Activated naive CD4-positive, alpha-beta T cell treated with anti-CD3 and anti-CD28 coated beads, Interleukin-2, amount 50 U/mL, for 24 hours (primary cell): ENCODE data around the gene HIKESHI.

Experiments used
- H3K27ac Mint-ChIP-seq: one replicate; pipeline ENCODE4 v1.8.0; 2021; ENCODE audit warnings: mild to moderate bottlenecking, mixed read lengths
- H3K27me3 Mint-ChIP-seq: one replicate; pipeline ENCODE4 v1.8.0; 2021; ENCODE audit warnings: mixed read lengths
- H3K36me3 Mint-ChIP-seq: one replicate; pipeline ENCODE4 v1.8.0; 2021; ENCODE audit warnings: mixed read lengths
- H3K4me1 Mint-ChIP-seq: one replicate; pipeline ENCODE4 v1.8.0; 2021; ENCODE audit warnings: mixed read lengths
- H3K4me3 Mint-ChIP-seq: one replicate; pipeline ENCODE4 v1.8.0; 2021; ENCODE audit warnings: mild to moderate bottlenecking, mixed read lengths
- H3K9me3 Mint-ChIP-seq: one replicate; pipeline ENCODE4 v1.8.0; 2021; ENCODE audit warnings: mixed read lengths

HIKESHI gene

GRCh38 chr11:86383041-86383955, 81.3 kb downstream of the HIKESHI start:
- Mint-ChIP-seq H3K9me3 (no peaks in the 10 kb centered on the region), H3K4me1 (no peaks in the 10 kb centered on the region), H3K4me3 (no peak overlapping the region), H3K27me3 (no peaks in the 10 kb centered on the region), H3K36me3 (no peaks in the 10 kb centered on the region), H3K27ac (no peak overlapping the region)

DNA sequence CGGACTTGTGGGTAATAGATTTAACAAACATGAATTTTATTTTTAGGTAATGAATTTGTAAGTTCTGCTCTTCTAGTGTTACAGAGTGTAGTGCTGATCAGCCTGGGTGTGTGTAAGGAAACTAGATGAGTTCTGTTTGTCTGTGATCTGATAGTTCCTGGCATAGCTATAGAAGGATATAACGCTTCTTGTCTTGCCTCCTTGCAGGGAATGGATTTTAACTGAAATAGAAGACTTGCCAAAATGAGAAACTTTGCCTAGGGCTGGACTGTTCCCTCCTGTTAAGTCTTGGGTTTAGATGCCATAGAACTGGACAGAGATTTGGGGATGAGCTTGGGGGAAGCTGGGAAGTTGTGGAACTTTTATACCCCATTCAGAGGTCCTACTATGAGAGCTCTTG, 84.2 kb downstream of the HIKESHI start:
- Mint-ChIP-seq H3K27ac (no peak overlapping the region), H3K9me3 (no peaks in the 10 kb centered on the region), H3K4me1 (no peaks in the 10 kb centered on the region), H3K27me3 (no peaks in the 10 kb centered on the region), H3K36me3 (peaks cover 1% of the 10 kb centered on the region), H3K4me3 (no peak overlapping the region)

- H3K4me3 Mint-ChIP-seq, result no peak overlapping the region
- no peaks in the 10 kb centered on the region for H3K27me3 Mint-ChIP-seq
- no peaks in the 10 kb centered on the region for H3K4me1 Mint-ChIP-seq
- peaks cover 1% of the 10 kb centered on the region for H3K36me3 Mint-ChIP-seq
- H3K9me3 Mint-ChIP-seq, result no peaks in the 10 kb centered on the region
- no peak overlapping the region for H3K27ac Mint-ChIP-seq
Measured at GRCh38 chr11:86386746-86387145, 84.7 kb downstream of the HIKESHI start.

DNA sequence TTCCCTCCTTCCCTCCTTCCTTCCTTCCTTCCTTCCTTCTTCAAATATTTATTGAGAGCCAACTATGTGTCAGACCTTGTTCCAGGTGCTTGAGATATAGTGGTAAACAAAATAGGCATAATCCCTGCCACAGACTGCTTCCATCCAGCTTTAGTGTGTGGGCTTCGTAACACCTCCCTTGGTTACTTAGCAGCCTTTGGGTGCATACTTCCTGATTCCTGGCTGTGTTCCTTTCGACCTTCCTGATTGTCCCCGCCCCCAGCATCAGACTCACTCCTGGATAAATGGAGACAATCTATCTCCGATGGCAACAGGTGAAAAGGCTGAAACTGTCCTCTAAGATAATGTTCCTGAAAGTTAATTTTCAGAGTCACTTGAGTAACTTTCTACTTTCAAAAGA, 86.2 kb downstream of the HIKESHI start:
- Mint-ChIP-seq H3K27me3 (no peaks in the 10 kb centered on the region), H3K36me3 (peaks cover 1% of the 10 kb centered on the region), H3K4me3 (no peak overlapping the region), H3K4me1 (no peaks in the 10 kb centered on the region), H3K9me3 (no peaks in the 10 kb centered on the region), H3K27ac (no peak overlapping the region)

- Mint-ChIP-seq H3K4me3 (no peak overlapping the region), H3K36me3 (peaks cover 1% of the 10 kb centered on the region), H3K4me1 (no peaks in the 10 kb centered on the region), H3K27ac (no peak overlapping the region), H3K27me3 (no peaks in the 10 kb centered on the region), H3K9me3 (no peaks in the 10 kb centered on the region)
Measured at GRCh38 chr11:86390487-86390886, 88.4 kb downstream of the HIKESHI start.

- Mint-ChIP-seq H3K27ac (no peak overlapping the region), H3K36me3 (no peaks in the 10 kb centered on the region), H3K27me3 (no peaks in the 10 kb centered on the region), H3K4me1 (no peaks in the 10 kb centered on the region), H3K4me3 (no peak overlapping the region), H3K9me3 (no peaks in the 10 kb centered on the region)
Measured at GRCh38 chr11:86395061-86395551, 93.1 kb downstream of the HIKESHI start.
